Stimulated activated CD4-positive, alpha-beta T cell treated with anti-CD3 and anti-CD28 coated beads, TNF-alpha, amount 100 ng/mL, for 48 hours (primary cell): ENCODE data around the gene NINJ1.
"Not testable (repeated sequence)": the region's sequence is repeated elsewhere in the genome, so short reads cannot be mapped to it uniquely, and the experiment has no call there.

Source experiments
- DNase-seq, 3 donors: peaks; one replicate each; pipeline ENCODE4 v3.0.0-alpha.2; 2020; ENCODE audit warnings: low read depth in 3 of 3

NINJ1 gene

GRCh38 chr9:93119703-93119952, 14.4 kb downstream of the NINJ1 start:
- DNase-seq: no peak

- no peak for DNase-seq
Measured at GRCh38 chr9:93118863-93119702, 15.0 kb downstream of the NINJ1 start.

- no peak for DNase-seq
Measured at GRCh38 chr9:93117924-93118862, 15.9 kb downstream of the NINJ1 start.

- DNase-seq: not testable (repeated sequence)
Measured at GRCh38 chr9:93117521-93117920, 16.5 kb downstream of the NINJ1 start.

- DNase-seq: no peak
Measured at GRCh38 chr9:93116072-93116961, 17.7 kb downstream of the NINJ1 start.

- DNase-seq: no peak
Measured at GRCh38 chr9:93115486-93116071, 18.5 kb downstream of the NINJ1 start.

GRCh38 chr9:93114984-93115335, 19.1 kb downstream of the NINJ1 start:
- no peak for DNase-seq

- DNase-seq: no peak
Measured at GRCh38 chr9:93114169-93114983, 19.7 kb downstream of the NINJ1 start.

GRCh38 chr9:93112864-93113389, 21.1 kb downstream of the NINJ1 start:
- DNase-seq: no peak

GRCh38 chr9:93112116-93112863, 21.8 kb downstream of the NINJ1 start:
- no peak for DNase-seq

- DNase-seq: no peak
Measured at GRCh38 chr9:93111371-93112115, 22.5 kb downstream of the NINJ1 start.

- no peak for DNase-seq
Measured at GRCh38 chr9:93111001-93111370, 23.1 kb downstream of the NINJ1 start.

- DNase-seq: no peak
Measured at GRCh38 chr9:93110311-93110855, 23.7 kb downstream of the NINJ1 start.

GRCh38 chr9:93108291-93109041, 25.6 kb downstream of the NINJ1 start:
- peak in 1 of 3 donors; percentile 65 for DNase-seq

- no peak for DNase-seq
Measured at GRCh38 chr9:93107825-93108161, 26.3 kb downstream of the NINJ1 start.

- DNase-seq: no peak
Measured at GRCh38 chr9:93107151-93107824, 26.8 kb downstream of the NINJ1 start.

- DNase-seq: no peak
Measured at GRCh38 chr9:93105620-93106019, 28.4 kb downstream of the NINJ1 start.

- DNase-seq: not testable (repeated sequence)
Measured at GRCh38 chr9:93101086-93101485, 33.0 kb downstream of the NINJ1 start.
